HepG2 (cell line): ENCODE measurements around the gene RBM22. TPM values are rescaled to one million over a fixed set of nuclear protein-coding genes. Genes with fewer than 3 reads are reported as not detected.
A peak's percentile ranks its signal among the peaks of the same experiment; 100 is the strongest.

ENCODE experiments used
- CREB1 ChIP-seq, 2 experiments: fragments of 450-650 bp in 1 of 2; IDR thresholded peaks; 2 replicates each; pipeline ENCODE4 v1.6.1; 2016 to 2017; ENCODE audit warnings: control low read depth in 1 of 2, mild to moderate bottlenecking in 1 of 2, missing compliant biosample characterization in 1 of 2, missing genetic modification characterization in 1 of 2
- GATAD1 ChIP-seq: IDR thresholded peaks from 2 replicates; pipeline ENCODE4 v1.6.1; 2016; ENCODE audit warnings: missing genetic modification reagents, missing compliant biosample characterization
- JUN ChIP-seq: sonication (generic); formaldehyde crosslinking; IDR thresholded peaks from 2 replicates; pipeline ENCODE4 v1.4.0; 2020; ENCODE audit warnings: mild to moderate bottlenecking, missing genetic modification reagents
- LBX2 ChIP-seq: sonication (generic); formaldehyde crosslinking; IDR thresholded peaks from 2 replicates; pipeline ENCODE4 v1.5.0; 2020; ENCODE audit warnings: missing genetic modification reagents, mild to moderate bottlenecking, borderline replicate concordance
- MXI1 ChIP-seq: IDR thresholded peaks from 3 replicates; pipeline ENCODE4 v1.6.1; 2012; ENCODE audit warnings: low read depth, low read length, inconsistent platforms, borderline replicate concordance
- RFXANK ChIP-seq: IDR thresholded peaks from 2 replicates; pipeline ENCODE4 v1.6.1; 2016
- SMAD1 ChIP-seq: sonication (generic); formaldehyde crosslinking; IDR thresholded peaks from 2 replicates; pipeline ENCODE4 v1.4.0; 2020; ENCODE audit warnings: missing genetic modification reagents, low read depth, mild to moderate bottlenecking, borderline replicate concordance
- UBTF ChIP-seq: sonication (generic); formaldehyde crosslinking; IDR thresholded peaks from 2 replicates; pipeline ENCODE4 v1.4.0; 2020; ENCODE audit warnings: mild to moderate bottlenecking, missing genetic modification reagents
- ZNF333 ChIP-seq: sonication (generic); formaldehyde crosslinking; IDR thresholded peaks from 2 replicates; pipeline ENCODE4 v1.4.0; 2020; ENCODE audit warnings: mild to moderate bottlenecking, missing genetic modification reagents, borderline replicate concordance
- ZNF501 ChIP-seq: sonication (generic); formaldehyde crosslinking; IDR thresholded peaks from 2 replicates; pipeline ENCODE4 v1.5.1; 2020; ENCODE audit warnings: mild to moderate bottlenecking, moderate library complexity, missing genetic modification reagents
- ZNF768 ChIP-seq: sonication (generic); formaldehyde crosslinking; IDR thresholded peaks from 2 replicates; pipeline ENCODE4 v1.4.0; 2020; ENCODE audit warnings: missing genetic modification reagents
- polyA plus RNA-seq, 8 experiments: library from polyadenylated mRNA; depleted of rRNA in 3 of 8; stranded (reverse) in 7 of 8; unstranded in 1 of 8; fragments of >200 nt; fragmentation: Illumina TruSeq in 4 of 8; extraction: Trizol in 4 of 8; gene quantifications; 2 replicates each; pipeline versions ENCODE4 v1.2.1 to v1.2.3, GENCODE V29; 2011 to 2016; ENCODE audit warnings: low read depth in 4 of 8, missing spikeins in 1 of 8, mixed read lengths in 1 of 8; ENCODE audit not compliant: insufficient read depth in 1 of 8
- total RNA-seq, 5 experiments: library from RNA; depleted of rRNA; stranded (reverse); fragments of >200 nt; fragmentation: Illumina TruSeq; extraction: Trizol; gene quantifications; 2 replicates each; pipeline ENCODE4 v1.2.3, GENCODE V29; 2016; ENCODE audit warnings: low read depth in 1 of 5
- TF ChIP-seq, protein P1 (sequence below): sonication (generic); formaldehyde crosslinking; IDR thresholded peaks from 2 replicates; pipeline ENCODE4 v1.4.0; 2020; ENCODE audit warnings: missing genetic modification reagents
- TF ChIP-seq, protein P2 (sequence below): sonication (generic); formaldehyde crosslinking; IDR thresholded peaks from 2 replicates; pipeline ENCODE4 v1.4.0; 2020; ENCODE audit warnings: missing genetic modification reagents

The RBM22 gene
- total and polyA plus RNA-seq, 2 of the 13 experiments (the other 11 are each of a cell fraction or from before 2014, with no cell fraction given): 28.3 to 35.0 TPM

GRCh38 chr5:150656191-150657132 lies 44.4 kb downstream of the RBM22 start (continued):
- no peak for TF ChIP-seq MXI1
- 0 out of 2 replicates have a peak, but pooled peaks have one; percentile 45 for TF ChIP-seq SMAD1
- TF ChIP-seq LBX2 (CRISPR knock-in tag): peak; percentile 28; the same call in 1 of the 2 replicates
- TF ChIP-seq JUN: no peak
- peak; percentile 77 for TF ChIP-seq ZNF501 (CRISPR knock-in tag)
- TF ChIP-seq, protein P1, sequence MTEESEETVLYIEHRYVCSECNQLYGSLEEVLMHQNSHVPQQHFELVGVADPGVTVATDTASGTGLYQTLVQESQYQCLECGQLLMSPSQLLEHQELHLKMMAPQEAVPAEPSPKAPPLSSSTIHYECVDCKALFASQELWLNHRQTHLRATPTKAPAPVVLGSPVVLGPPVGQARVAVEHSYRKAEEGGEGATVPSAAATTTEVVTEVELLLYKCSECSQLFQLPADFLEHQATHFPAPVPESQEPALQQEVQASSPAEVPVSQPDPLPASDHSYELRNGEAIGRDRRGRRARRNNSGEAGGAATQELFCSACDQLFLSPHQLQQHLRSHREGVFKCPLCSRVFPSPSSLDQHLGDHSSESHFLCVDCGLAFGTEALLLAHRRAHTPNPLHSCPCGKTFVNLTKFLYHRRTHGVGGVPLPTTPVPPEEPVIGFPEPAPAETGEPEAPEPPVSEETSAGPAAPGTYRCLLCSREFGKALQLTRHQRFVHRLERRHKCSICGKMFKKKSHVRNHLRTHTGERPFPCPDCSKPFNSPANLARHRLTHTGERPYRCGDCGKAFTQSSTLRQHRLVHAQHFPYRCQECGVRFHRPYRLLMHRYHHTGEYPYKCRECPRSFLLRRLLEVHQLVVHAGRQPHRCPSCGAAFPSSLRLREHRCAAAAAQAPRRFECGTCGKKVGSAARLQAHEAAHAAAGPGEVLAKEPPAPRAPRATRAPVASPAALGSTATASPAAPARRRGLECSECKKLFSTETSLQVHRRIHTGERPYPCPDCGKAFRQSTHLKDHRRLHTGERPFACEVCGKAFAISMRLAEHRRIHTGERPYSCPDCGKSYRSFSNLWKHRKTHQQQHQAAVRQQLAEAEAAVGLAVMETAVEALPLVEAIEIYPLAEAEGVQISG (CRISPR knock-in tag): peak; percentile 89
- peak; percentile 31; the same call in 1 of the 2 replicates for TF ChIP-seq ZNF333 (CRISPR knock-in tag)
- peak; percentile 47; the same call in 1 of the 2 replicates for TF ChIP-seq ZNF768 (CRISPR knock-in tag)
- peak; percentile 47; the same call in 1 of the 2 replicates for TF ChIP-seq UBTF
- TF ChIP-seq GATAD1: 0 out of 2 replicates have a peak, but pooled peaks have one; percentile 25
- no peak for TF ChIP-seq CREB1 (IDR thresholded peaks at IDR 0.05)
- TF ChIP-seq CREB1 (CRISPR knock-in tag; IDR thresholded peaks at IDR 0.05): no peak
- TF ChIP-seq RFXANK (CRISPR knock-in tag): 0 out of 2 replicates have a peak, but pooled peaks have one; percentile 42
- TF ChIP-seq, protein P2, sequence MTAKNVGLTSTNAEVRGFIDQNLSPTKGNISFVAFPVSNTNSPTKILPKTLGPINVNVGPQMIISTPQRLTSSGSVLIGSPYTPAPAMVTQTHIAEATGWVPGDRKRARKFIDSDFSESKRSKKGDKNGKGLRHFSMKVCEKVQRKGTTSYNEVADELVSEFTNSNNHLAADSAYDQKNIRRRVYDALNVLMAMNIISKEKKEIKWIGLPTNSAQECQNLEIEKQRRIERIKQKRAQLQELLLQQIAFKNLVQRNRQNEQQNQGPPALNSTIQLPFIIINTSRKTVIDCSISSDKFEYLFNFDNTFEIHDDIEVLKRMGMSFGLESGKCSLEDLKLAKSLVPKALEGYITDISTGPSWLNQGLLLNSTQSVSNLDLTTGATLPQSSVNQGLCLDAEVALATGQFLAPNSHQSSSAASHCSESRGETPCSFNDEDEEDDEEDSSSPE (CRISPR knock-in tag): peak; percentile 81
